ENCODE measurements around the gene MEOX2. TPM values are rescaled to one million over a fixed set of nuclear protein-coding genes. Genes with fewer than 3 reads are reported as not detected.

Gene MEOX2
- total RNA-seq, 1 experiment from 2014 or later = not detected

GRCh38 chr7:15606561-15606960 lies 79.9 kb downstream of the MEOX2 start:
- no peak overlapping the region for H2AFZ ChIP-seq (ENCODE audit: low read depth, low read length, poor library complexity, severe bottlenecking)
- intact Hi-C loops (cut with micrococcal nuclease) = no loop called here
- no peak overlapping the region for H3K4me3 ChIP-seq (replicated peaks in 1 of 2; ENCODE audit: low read depth in 1 of 2, low read length in 2 of 2)
- H3K4me1 ChIP-seq (ENCODE audit: control insufficient read depth in 1 of 2, insufficient read depth in 2 of 2, low read length in 2 of 2) = no peaks in the 10 kb centered on the region
- no peak overlapping the region for H3K27ac ChIP-seq (ENCODE audit: low read depth, low read length)
- H3K9me3 ChIP-seq (ENCODE audit: control insufficient read depth in 1 of 2, insufficient read depth in 1 of 2, low read depth in 1 of 2, low read length in 2 of 2) = no peaks in the 10 kb centered on the region
- no peak overlapping the region for H3K4me2 ChIP-seq (ENCODE audit: low read length)
- BruUV-seq (replicated peaks) = no TSS peak
- ChIA-PET CTCF (no interaction called here), RAD21 (ENCODE audit: low non-redundant PET in 1 of 2, low total read pairs in 2 of 2, uncharacterized antibody in 2 of 2, unreplicated experiment in 2 of 2) (no interaction called here), POLR2A (no interaction called here)
- ATAC-seq (no peak), DNase-seq (ENCODE audit: low read depth, low spot score) (no peak)
- no peaks in the 10 kb centered on the region for H3K9me2 ChIP-seq (ENCODE audit: insufficient read depth)
- no peaks in the 10 kb centered on the region for H4K20me1 ChIP-seq (ENCODE audit: insufficient read depth)
- H3K27me3 ChIP-seq (ENCODE audit: insufficient read depth, low read length) = no peaks in the 10 kb centered on the region
- H3K9ac ChIP-seq (ENCODE audit: low read length) = no peak overlapping the region
- TF ChIP-seq RAD21 (IDR thresholded peaks at IDR 0.05; ENCODE audit: low read depth) (no peak), POLR2AphosphoS5 (IDR thresholded peaks at IDR 0.05; ENCODE audit: low read depth, low read length) (no peak), EGR1 (IDR thresholded peaks at IDR 0.05; ENCODE audit: low read depth) (no peak), SP1 (IDR thresholded peaks at IDR 0.05; ENCODE audit: low read depth) (no peak), EZH2 (IDR thresholded peaks at IDR 0.05) (no peak), ZNF274 (IDR thresholded peaks at IDR 0.05; ENCODE audit: low read depth, low read length) (no peak), SRF (IDR thresholded peaks at IDR 0.05; ENCODE audit: low read depth) (no peak), REST (IDR thresholded peaks at IDR 0.05; ENCODE audit: low read depth) (no peak), FOSL1 (IDR thresholded peaks at IDR 0.05; ENCODE audit: low read depth) (no peak), POLR2A (IDR thresholded peaks at IDR 0.05; ENCODE audit: borderline replicate concordance, extremely low read depth, insufficient read depth, insufficient read length) (no peak), MAX (IDR thresholded peaks at IDR 0.05) (no peak)
- no peaks in the 10 kb centered on the region for H3K36me3 ChIP-seq (ENCODE audit: control insufficient read depth in 1 of 2, insufficient read depth in 2 of 2, low read length in 2 of 2)
- H3K79me2 ChIP-seq (ENCODE audit: insufficient read depth, low read length) = no peaks in the 10 kb centered on the region
